MM.1S (cell line): ENCODE measurements around the gene BCKDK.

Experiments
- DNase-seq: peaks from one replicate; pipeline ENCODE4 v3.0.0-alpha.2; 2015
- H2AFZ ChIP-seq: fragments of 300-600 bp; sonication (generic); 2 replicates; pipeline ENCODE4 v1.6.0; 2016; ENCODE audit warnings: antibody characterized with exemption, low read length
- H3F3A ChIP-seq: fragments of 300-600 bp; sonication (generic); 2 replicates; pipeline ENCODE4 v1.6.1; 2016; ENCODE audit warnings: mild to moderate bottlenecking, antibody characterized with exemption, low read length, moderate library complexity, mixed read lengths; ENCODE audit not compliant: insufficient read depth
- H3K27ac ChIP-seq: fragments of 300-600 bp; sonication (generic); 2 replicates; pipeline ENCODE4 v1.5.1; 2016; ENCODE audit warnings: mild to moderate bottlenecking, low read length
- H3K27me3 ChIP-seq: fragments of 300-600 bp; sonication (generic); replicated peaks from 2 replicates; pipeline ENCODE4 v1.6.0; 2016; ENCODE audit warnings: low read length; ENCODE audit not compliant: insufficient read depth
- H3K36me3 ChIP-seq: fragments of 300-600 bp; sonication (generic); replicated peaks from 2 replicates; pipeline ENCODE4 v1.6.1; 2016; ENCODE audit warnings: mild to moderate bottlenecking, low read length, mixed read lengths; ENCODE audit not compliant: insufficient read depth
- H3K4me1 ChIP-seq: fragments of 300-600 bp; sonication (generic); 2 replicates; pipeline ENCODE4 v1.6.1; 2016; ENCODE audit warnings: low read length, mixed read lengths
- H3K4me2 ChIP-seq: fragments of 300-600 bp; sonication (generic); 2 replicates; pipeline ENCODE4 v1.6.0; 2016; ENCODE audit warnings: low read depth, low read length
- H3K4me3 ChIP-seq: fragments of 300-600 bp; sonication (generic); 2 replicates; pipeline ENCODE4 v1.5.1; 2016; ENCODE audit warnings: low read length, mixed read lengths
- H3K79me2 ChIP-seq: fragments of 300-600 bp; sonication (generic); 2 replicates; pipeline ENCODE4 v1.6.1; 2016; ENCODE audit warnings: mixed run types, low read length, mixed read lengths
- H3K9ac ChIP-seq: fragments of 300-600 bp; sonication (generic); 2 replicates; pipeline ENCODE4 v1.6.1; 2016; ENCODE audit warnings: low read length, mixed read lengths
- H3K9me2 ChIP-seq: fragments of 300-600 bp; sonication (generic); replicated peaks from 2 replicates; pipeline ENCODE4 v1.6.1; 2016; ENCODE audit warnings: mild to moderate bottlenecking, low read length, mixed read lengths; ENCODE audit not compliant: insufficient read depth
- H3K9me3 ChIP-seq: fragments of 300-600 bp; sonication (generic); replicated peaks from 2 replicates; pipeline ENCODE4 v1.6.1; 2016; ENCODE audit warnings: mild to moderate bottlenecking, low read length, mixed read lengths; ENCODE audit not compliant: insufficient read depth
- H4K20me1 ChIP-seq: fragments of 300-600 bp; sonication (generic); 2 replicates; pipeline ENCODE4 v1.6.1; 2016; ENCODE audit warnings: mild to moderate bottlenecking, low read length, moderate library complexity, mixed read lengths; ENCODE audit not compliant: insufficient read depth
- EZH2 ChIP-seq: fragments of 300-600 bp; sonication (generic); optimal IDR thresholded peaks from 2 replicates; pipeline ENCODE3; 2017; ENCODE audit warnings: low read depth, mild to moderate bottlenecking, antibody characterized with exemption, low read length, mixed read lengths
- EZH2phosphoT487 ChIP-seq: fragments of 300-600 bp; sonication (generic); IDR thresholded peaks from 2 replicates; pipeline ENCODE4 v1.6.1; 2018; ENCODE audit warnings: antibody characterized with exemption, low read length
- TF ChIP-seq, protein P1 (sequence below): fragments of 300-600 bp; sonication (generic); IDR thresholded peaks from 2 replicates; pipeline ENCODE4 v1.5.1; 2016; ENCODE audit warnings: antibody characterized with exemption, low read length, mixed read lengths

BCKDK gene

GRCh38 chr16:31145398-31145990 is 37.3 kb downstream of the BCKDK start:
- no peaks in the 10 kb centered on the region for H3K9me2 ChIP-seq
- no peaks in the 10 kb centered on the region for H3F3A ChIP-seq
- TF ChIP-seq EZH2 (no peak), EZH2phosphoT487 (no peak)
- TF ChIP-seq, protein P1, sequence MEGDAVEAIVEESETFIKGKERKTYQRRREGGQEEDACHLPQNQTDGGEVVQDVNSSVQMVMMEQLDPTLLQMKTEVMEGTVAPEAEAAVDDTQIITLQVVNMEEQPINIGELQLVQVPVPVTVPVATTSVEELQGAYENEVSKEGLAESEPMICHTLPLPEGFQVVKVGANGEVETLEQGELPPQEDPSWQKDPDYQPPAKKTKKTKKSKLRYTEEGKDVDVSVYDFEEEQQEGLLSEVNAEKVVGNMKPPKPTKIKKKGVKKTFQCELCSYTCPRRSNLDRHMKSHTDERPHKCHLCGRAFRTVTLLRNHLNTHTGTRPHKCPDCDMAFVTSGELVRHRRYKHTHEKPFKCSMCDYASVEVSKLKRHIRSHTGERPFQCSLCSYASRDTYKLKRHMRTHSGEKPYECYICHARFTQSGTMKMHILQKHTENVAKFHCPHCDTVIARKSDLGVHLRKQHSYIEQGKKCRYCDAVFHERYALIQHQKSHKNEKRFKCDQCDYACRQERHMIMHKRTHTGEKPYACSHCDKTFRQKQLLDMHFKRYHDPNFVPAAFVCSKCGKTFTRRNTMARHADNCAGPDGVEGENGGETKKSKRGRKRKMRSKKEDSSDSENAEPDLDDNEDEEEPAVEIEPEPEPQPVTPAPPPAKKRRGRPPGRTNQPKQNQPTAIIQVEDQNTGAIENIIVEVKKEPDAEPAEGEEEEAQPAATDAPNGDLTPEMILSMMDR = no peak
- no peak overlapping the region for H3K9ac ChIP-seq
- no peaks in the 10 kb centered on the region for H3K9me3 ChIP-seq
- H3K79me2 ChIP-seq = no peaks in the 10 kb centered on the region
- H4K20me1 ChIP-seq = no peaks in the 10 kb centered on the region
- H3K27ac ChIP-seq = no peak overlapping the region
- peaks cover 8% of the 10 kb centered on the region for H3K4me1 ChIP-seq
- no peak for DNase-seq
- peaks cover 41% of the 10 kb centered on the region for H3K27me3 ChIP-seq
- no peaks in the 10 kb centered on the region for H3K36me3 ChIP-seq
- H3K4me2 ChIP-seq = no peak overlapping the region
- H2AFZ ChIP-seq = no peak overlapping the region
- no peak overlapping the region for H3K4me3 ChIP-seq

DNA sequence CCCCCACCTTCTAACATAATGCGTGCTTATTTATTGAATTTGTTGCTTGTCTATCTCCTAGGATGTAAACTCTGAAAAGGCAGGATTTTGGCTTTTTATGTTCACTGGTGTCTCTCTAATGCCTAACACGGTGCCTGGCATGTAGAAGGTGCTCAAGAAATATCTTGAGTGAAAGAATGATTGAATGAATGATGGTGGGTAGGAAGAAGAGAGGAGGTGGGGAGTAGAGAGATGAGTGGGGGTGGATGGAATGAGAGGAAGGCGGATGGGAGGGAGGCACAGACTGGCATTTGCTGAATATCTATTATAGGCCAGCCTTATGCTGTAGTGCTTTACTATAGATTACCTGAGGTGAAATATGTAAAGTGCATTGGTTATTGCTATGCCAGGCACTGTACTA is 39.4 kb downstream of the BCKDK start:
- peaks cover 58% of the 10 kb centered on the region for H3K27me3 ChIP-seq
- no peaks in the 10 kb centered on the region for H3K9me2 ChIP-seq
- no peaks in the 10 kb centered on the region for H3K4me1 ChIP-seq
- no peaks in the 10 kb centered on the region for H3F3A ChIP-seq
- TF ChIP-seq, protein P1 = no peak
- TF ChIP-seq EZH2phosphoT487 (no peak), EZH2 (no peak)
- no peaks in the 10 kb centered on the region for H3K9me3 ChIP-seq
- no peak overlapping the region for H2AFZ ChIP-seq
- H3K36me3 ChIP-seq = no peaks in the 10 kb centered on the region
- no peak overlapping the region for H3K4me2 ChIP-seq
- no peak overlapping the region for H3K9ac ChIP-seq
- no peaks in the 10 kb centered on the region for H4K20me1 ChIP-seq
- H3K4me3 ChIP-seq = no peak overlapping the region
- no peaks in the 10 kb centered on the region for H3K79me2 ChIP-seq
- DNase-seq = no peak
- no peak overlapping the region for H3K27ac ChIP-seq

GRCh38 chr16:31148281-31148728 is 40.1 kb downstream of the BCKDK start:
- Histone ChIP-seq H3K9me3 (no peaks in the 10 kb centered on the region), H3K79me2 (no peaks in the 10 kb centered on the region), H3K4me1 (no peaks in the 10 kb centered on the region), H3K4me3 (no peak overlapping the region), H3F3A (no peaks in the 10 kb centered on the region), H3K4me2 (no peak overlapping the region), H3K9me2 (no peaks in the 10 kb centered on the region), H3K27ac (no peak overlapping the region), H3K36me3 (no peaks in the 10 kb centered on the region), H3K27me3 (peaks cover 54% of the 10 kb centered on the region), H4K20me1 (no peaks in the 10 kb centered on the region), H2AFZ (no peak overlapping the region), H3K9ac (no peak overlapping the region)
- TF ChIP-seq EZH2phosphoT487 (no peak), EZH2 (no peak)
- TF ChIP-seq, protein P1 = no peak
- no peak for DNase-seq
